K562 (cell line): ENCODE results near the gene TUBA1B. TPM values are rescaled to one million over a fixed set of nuclear protein-coding genes. Genes with fewer than 3 reads are reported as not detected.

Source experiments
- ATAC-seq: fragments of 200-7000 bp; cut with Tn5 transposase; 3 replicates; pipeline ENCODE4 v1.9.1; 2020; ENCODE audit warnings: moderate library complexity
- BruUV-seq: library from RNA; stranded (reverse); fragments of 400-500 nt; replicated peaks from 2 replicates; lab custom pipeline; 2021; lab: Mats Ljungman, UMichigan
- CTCF ChIA-PET: fragments of 300-600 bp; formaldehyde crosslinking; extraction: SDS; loops from one replicate; lab custom pipeline; 2021; ENCODE audit warnings: low intra/inter-chr PET ratio; lab: Yijun Ruan, JAX
- POLR2A ChIA-PET: fragments of 300-600, 350-650 bp; sonication (Branson Sonifier 250); formaldehyde crosslinking; extraction: SDS; loops from one replicate; lab custom pipeline; 2021; ENCODE audit warnings: antibody characterized with exemption, inconsistent platforms; lab: Yijun Ruan, JAX
- DNase-seq, 4 experiments: peaks; one replicate each; pipeline versions ENCODE4 v3.0.0 to v3.0.0-alpha.2; 2011 to 2018; ENCODE audit warnings: low spot score in 3 of 4, mixed read lengths in 3 of 4; ENCODE audit errors: extremely low read depth in 1 of 4
- FAIRE-seq: peaks from 2 replicates; lab custom pipeline; 2011; peaks lifted over from hg19 to GRCh38; lab: Jason Lieb, UNC
- H2AFZ ChIP-seq: 2 replicates; pipeline ENCODE4 v1.6.0; 2011; ENCODE audit warnings: low read depth, low read length, control low read depth, inconsistent platforms
- H3K27ac ChIP-seq: fragments of 200-600 bp; 3 replicates; pipeline ENCODE4 v1.8.0; 2011; ENCODE audit warnings: low read depth, mild to moderate bottlenecking, control low read depth, inconsistent platforms, low read length, moderate library complexity, mixed read lengths; ENCODE audit errors: extremely low read depth
- H3K27me3 ChIP-seq, 2 experiments: fragments of 300-600 bp in 1 of 2; 2 replicates in 1 of 2; 3 replicates in 1 of 2; pipeline versions ENCODE4 v1.6.0 to v1.8.0; 2011; ENCODE audit warnings: inconsistent platforms in 2 of 2, low read length in 2 of 2, mild to moderate bottlenecking in 1 of 2, mixed read lengths in 1 of 2, moderate library complexity in 1 of 2; ENCODE audit not compliant: control insufficient read depth in 2 of 2, insufficient read depth in 2 of 2
- H3K36me3 ChIP-seq: fragments of 300-600 bp; 3 replicates; pipeline ENCODE4 v1.8.0; 2011; ENCODE audit warnings: mild to moderate bottlenecking, low read length, inconsistent platforms; ENCODE audit not compliant: control insufficient read depth, insufficient read depth
- H3K4me1 ChIP-seq, 2 experiments: fragments of 200-600 bp in 1 of 2; replicated peaks in 1 of 2; 2 replicates in 1 of 2; 3 replicates in 1 of 2; pipeline versions ENCODE4 v1.5.1 to v1.8.0; 2011; ENCODE audit warnings: inconsistent platforms in 2 of 2, low read length in 2 of 2, mild to moderate bottlenecking in 1 of 2, mixed read lengths in 1 of 2, moderate library complexity in 1 of 2; ENCODE audit not compliant: control insufficient read depth in 2 of 2, insufficient read depth in 2 of 2
- H3K4me2 ChIP-seq: 2 replicates; pipeline ENCODE4 v1.6.1; 2011; ENCODE audit warnings: low read length, control low read depth, inconsistent platforms, mixed read lengths; ENCODE audit not compliant: insufficient read depth
- H3K4me3 ChIP-seq: fragments of 200-600 bp; sonication (generic), shearing (Covaris generic); 2 replicates; pipeline ENCODE4 v1.5.1; 2016; ENCODE audit warnings: control low read depth, inconsistent platforms
- H3K79me2 ChIP-seq: fragments of 200-600 bp; 3 replicates; pipeline ENCODE4 v1.8.0; 2011; ENCODE audit warnings: low read length, inconsistent platforms; ENCODE audit not compliant: control insufficient read depth, insufficient read depth
- H3K9ac ChIP-seq, 2 experiments: 2 replicates each; pipeline versions ENCODE4 v1.6.0 to v1.6.1; 2011; ENCODE audit warnings: low read depth in 2 of 2, low read length in 2 of 2, control low read depth in 1 of 2, inconsistent platforms in 1 of 2, mild to moderate bottlenecking in 1 of 2, mixed read lengths in 1 of 2; ENCODE audit not compliant: insufficient read depth in 1 of 2
- H3K9me1 ChIP-seq: one replicate; pipeline ENCODE4 v1.6.0; 2011; ENCODE audit warnings: inconsistent platforms, mild to moderate bottlenecking, low read length, moderate library complexity; ENCODE audit not compliant: control insufficient read depth, insufficient read depth
- H3K9me3 ChIP-seq: replicated peaks from 2 replicates; pipeline ENCODE4 v1.5.1; 2011; ENCODE audit warnings: low read depth, low read length, inconsistent platforms; ENCODE audit not compliant: control insufficient read depth, insufficient read depth
- H4K20me1 ChIP-seq: replicated peaks from 2 replicates; pipeline ENCODE4 v1.6.1; 2011; ENCODE audit warnings: low read length, inconsistent platforms, mixed read lengths; ENCODE audit not compliant: control insufficient read depth, insufficient read depth
- E2F3 ChIP-seq: fragments of 250-450 bp; sonication (Bioruptor Pico); IDR thresholded peaks from 2 replicates; pipeline ENCODE4 v1.4.0; 2020; ENCODE audit warnings: mild to moderate bottlenecking
- HES1 ChIP-seq: fragments of 450-650 bp; IDR thresholded peaks from 2 replicates; pipeline ENCODE4 v1.6.1; 2016; ENCODE audit warnings: low read depth, mild to moderate bottlenecking, moderate library complexity
- WGBS: fragments of 100-300 bp; shearing (Covaris generic); methylation state at CpG from one replicate; pipeline ENCODE4 v1.1.6; 2016; ENCODE audit warnings: low coverage, mixed read lengths; ENCODE audit not compliant: insufficient coverage; ENCODE audit errors: missing lambda C conversion rate; 5-methylcytosine and 5-hydroxymethylcytosine counted together
- in situ Hi-C: fragments of 300-500 bp; cut with MboI; formaldehyde crosslinking; loops from 4 replicates; pipeline ENCODE4 v1.15.0; 2018; ENCODE audit warnings: inconsistent platforms, mixed read lengths
- intact Hi-C: fragments of 100-400 bp; cut with micrococcal nuclease; formaldehyde crosslinking; loops from 2 replicates; pipeline ENCODE4 v1.14.2; 2022
- polyA plus RNA-seq, 8 experiments: library from polyadenylated mRNA; depleted of rRNA in 4 of 8; stranded (reverse) in 5 of 8; unstranded in 3 of 8; fragments of >200 nt; fragmentation: Nextera tagmentation in 2 of 8; fragmentation: Illumina TruSeq in 1 of 8; extraction: Ambion mirVana in 2 of 8; extraction: Trizol in 1 of 8; gene quantifications; 2 replicates each; pipeline versions ENCODE4 v1.2.1 to v1.2.3, GENCODE V29; 2011 to 2014; ENCODE audit warnings: inconsistent platforms in 1 of 8, missing spikeins in 1 of 8
- total RNA-seq, 7 experiments: library from RNA; depleted of rRNA in 6 of 7; stranded (reverse); fragments of >200 nt in 6 of 7; fragmentation: Illumina TruSeq in 2 of 7; extraction: Trizol in 2 of 7; gene quantifications; 2 replicates each; pipeline versions ENCODE4 v1.2.1 to v1.2.3, GENCODE V29; 2011 to 2021; ENCODE audit warnings: low replicate concordance in 1 of 7

The TUBA1B gene
- total and polyA plus RNA-seq, 9 of the 15 experiments (the other 6 are each of a cell fraction or from before 2014, with no cell fraction given) = 2,189 to 4,624 (median 2,628) TPM

- Histone ChIP-seq H3K36me3 (no peaks in the 10 kb centered on the region), H2AFZ (no peak overlapping the region), H3K9me1 (no peaks in the 10 kb centered on the region), H3K9me3 (no peaks in the 10 kb centered on the region), H3K79me2 (no peaks in the 10 kb centered on the region), H3K4me2 (no peak overlapping the region), H3K4me1 (no peaks in the 10 kb centered on the region), H3K27ac (no peak overlapping the region), H3K27me3 (no peaks in the 10 kb centered on the region), H3K9ac (0 out of 4 replicates have a peak overlapping the region, but pooled peaks of 1 of the 2 experiments have one; percentile 1), H4K20me1 (no peaks in the 10 kb centered on the region), H3K4me3 (no peak overlapping the region)
- FAIRE-seq (no peak), ATAC-seq (peak; percentile 25; the same call in 1 of the 3 replicates), DNase-seq (no peak)
- intact Hi-C loops (no loop called here), in situ Hi-C loops (no loop called here)
- CTCF ChIA-PET = no interaction called here
- BruUV-seq = no TSS peak
- POLR2A ChIA-PET = interaction anchor here (1.0 to 2.0 kb wide), 2 partner anchors 16 to 52 kb away, joined by 3 to 7 read pairs; partner anchors contain the start of gene TUBA1B
- WGBS = 8% methylated on average over 1 of the region's 1 CpG
- no peak for TF ChIP-seq HES1
- no peak for TF ChIP-seq E2F3
These were observed 51.4 kb downstream of the TUBA1B start for GRCh38 chr12:49079793-49080192.
